GM18526 (cell line): ENCODE measurements around the gene ROM1.
A peak's percentile ranks its signal among the peaks of the same experiment; 100 is the strongest.

Source experiments
- POLR2A ChIP-seq: IDR thresholded peaks from 3 replicates; pipeline ENCODE4 v1.6.1; 2011; ENCODE audit not compliant: insufficient read length; ENCODE audit errors: extremely low read depth

Gene ROM1

GRCh38 chr11:62579252-62579651 lies 33.8 kb upstream of the ROM1 start:
- TF ChIP-seq POLR2A = no peak

GRCh38 chr11:62580959-62581715 lies 31.9 kb upstream of the ROM1 start:
- TF ChIP-seq POLR2A = no peak

GRCh38 chr11:62588966-62589637 lies 24.0 kb upstream of the ROM1 start:
- TF ChIP-seq POLR2A = no peak

GRCh38 chr11:62591448-62592145 lies 21.5 kb upstream of the ROM1 start, which contains the start of gene TUT1:
Gene TUT1, minus strand, starts transcription at chr11:62591523. Its CDS starts 38 bp downstream, at chr11:62591485.
- TF ChIP-seq POLR2A = peak; percentile 94

GRCh38 chr11:62592146-62592815 lies 20.8 kb upstream of the ROM1 start:
- no peak for TF ChIP-seq POLR2A

- TF ChIP-seq POLR2A = no peak
These were observed 20.1 kb upstream of the ROM1 start for GRCh38 chr11:62592989-62593421.

- TF ChIP-seq POLR2A = peak; percentile 21
These were observed 19.5 kb upstream of the ROM1 start for GRCh38 chr11:62593434-62594044.

- no peak for TF ChIP-seq POLR2A
These were observed 17.9 kb upstream of the ROM1 start for GRCh38 chr11:62595124-62595523.

GRCh38 chr11:62599069-62599696 lies 13.9 kb upstream of the ROM1 start:
- TF ChIP-seq POLR2A = no peak

- TF ChIP-seq POLR2A = no peak
These were observed 13.2 kb upstream of the ROM1 start for GRCh38 chr11:62599901-62600300.

- no peak for TF ChIP-seq POLR2A
These were observed 12.5 kb upstream of the ROM1 start for GRCh38 chr11:62600367-62601121.

- no peak for TF ChIP-seq POLR2A
These were observed 12.0 kb upstream of the ROM1 start for GRCh38 chr11:62601122-62601371.

GRCh38 chr11:62601372-62602140 lies 11.5 kb upstream of the ROM1 start, which contains the start of gene MTA2:
Gene MTA2, minus strand, starts transcription at chr11:62601865. Its CDS starts 415 bp downstream, at chr11:62601450.
- peak; percentile 53 for TF ChIP-seq POLR2A
